MM.1S (cell line): ENCODE data around the gene TRIM3.

ENCODE experiments used
- DNase-seq: peaks from one replicate; pipeline ENCODE4 v3.0.0-alpha.2; 2015
- H2AFZ ChIP-seq: fragments of 300-600 bp; sonication (generic); 2 replicates; pipeline ENCODE4 v1.6.0; 2016; ENCODE audit warnings: antibody characterized with exemption, low read length
- H3F3A ChIP-seq: fragments of 300-600 bp; sonication (generic); 2 replicates; pipeline ENCODE4 v1.6.1; 2016; ENCODE audit warnings: mild to moderate bottlenecking, antibody characterized with exemption, low read length, moderate library complexity, mixed read lengths; ENCODE audit not compliant: insufficient read depth
- H3K27ac ChIP-seq: fragments of 300-600 bp; sonication (generic); 2 replicates; pipeline ENCODE4 v1.5.1; 2016; ENCODE audit warnings: mild to moderate bottlenecking, low read length
- H3K27me3 ChIP-seq: fragments of 300-600 bp; sonication (generic); replicated peaks from 2 replicates; pipeline ENCODE4 v1.6.0; 2016; ENCODE audit warnings: low read length; ENCODE audit not compliant: insufficient read depth
- H3K36me3 ChIP-seq: fragments of 300-600 bp; sonication (generic); replicated peaks from 2 replicates; pipeline ENCODE4 v1.6.1; 2016; ENCODE audit warnings: mild to moderate bottlenecking, low read length, mixed read lengths; ENCODE audit not compliant: insufficient read depth
- H3K4me1 ChIP-seq: fragments of 300-600 bp; sonication (generic); 2 replicates; pipeline ENCODE4 v1.6.1; 2016; ENCODE audit warnings: low read length, mixed read lengths
- H3K4me2 ChIP-seq: fragments of 300-600 bp; sonication (generic); 2 replicates; pipeline ENCODE4 v1.6.0; 2016; ENCODE audit warnings: low read depth, low read length
- H3K4me3 ChIP-seq: fragments of 300-600 bp; sonication (generic); 2 replicates; pipeline ENCODE4 v1.5.1; 2016; ENCODE audit warnings: low read length, mixed read lengths
- H3K79me2 ChIP-seq: fragments of 300-600 bp; sonication (generic); 2 replicates; pipeline ENCODE4 v1.6.1; 2016; ENCODE audit warnings: mixed run types, low read length, mixed read lengths
- H3K9ac ChIP-seq: fragments of 300-600 bp; sonication (generic); 2 replicates; pipeline ENCODE4 v1.6.1; 2016; ENCODE audit warnings: low read length, mixed read lengths
- H3K9me2 ChIP-seq: fragments of 300-600 bp; sonication (generic); replicated peaks from 2 replicates; pipeline ENCODE4 v1.6.1; 2016; ENCODE audit warnings: mild to moderate bottlenecking, low read length, mixed read lengths; ENCODE audit not compliant: insufficient read depth
- H3K9me3 ChIP-seq: fragments of 300-600 bp; sonication (generic); replicated peaks from 2 replicates; pipeline ENCODE4 v1.6.1; 2016; ENCODE audit warnings: mild to moderate bottlenecking, low read length, mixed read lengths; ENCODE audit not compliant: insufficient read depth
- H4K20me1 ChIP-seq: fragments of 300-600 bp; sonication (generic); 2 replicates; pipeline ENCODE4 v1.6.1; 2016; ENCODE audit warnings: mild to moderate bottlenecking, low read length, moderate library complexity, mixed read lengths; ENCODE audit not compliant: insufficient read depth
- EZH2 ChIP-seq: fragments of 300-600 bp; sonication (generic); optimal IDR thresholded peaks from 2 replicates; pipeline ENCODE3; 2017; ENCODE audit warnings: low read depth, mild to moderate bottlenecking, antibody characterized with exemption, low read length, mixed read lengths
- EZH2phosphoT487 ChIP-seq: fragments of 300-600 bp; sonication (generic); IDR thresholded peaks from 2 replicates; pipeline ENCODE4 v1.6.1; 2018; ENCODE audit warnings: antibody characterized with exemption, low read length
- TF ChIP-seq, protein P1 (sequence below): fragments of 300-600 bp; sonication (generic); IDR thresholded peaks from 2 replicates; pipeline ENCODE4 v1.5.1; 2016; ENCODE audit warnings: antibody characterized with exemption, low read length, mixed read lengths

Gene TRIM3

GRCh38 chr11:6403539-6403938 is 70.2 kb downstream of the TRIM3 start:
- H3K9me2 ChIP-seq: no peaks in the 10 kb centered on the region
- H3K4me2 ChIP-seq: no peak overlapping the region
- H3K27ac ChIP-seq: no peak overlapping the region
- peaks cover 9% of the 10 kb centered on the region for H3K4me1 ChIP-seq
- no peaks in the 10 kb centered on the region for H4K20me1 ChIP-seq
- TF ChIP-seq, protein P1, sequence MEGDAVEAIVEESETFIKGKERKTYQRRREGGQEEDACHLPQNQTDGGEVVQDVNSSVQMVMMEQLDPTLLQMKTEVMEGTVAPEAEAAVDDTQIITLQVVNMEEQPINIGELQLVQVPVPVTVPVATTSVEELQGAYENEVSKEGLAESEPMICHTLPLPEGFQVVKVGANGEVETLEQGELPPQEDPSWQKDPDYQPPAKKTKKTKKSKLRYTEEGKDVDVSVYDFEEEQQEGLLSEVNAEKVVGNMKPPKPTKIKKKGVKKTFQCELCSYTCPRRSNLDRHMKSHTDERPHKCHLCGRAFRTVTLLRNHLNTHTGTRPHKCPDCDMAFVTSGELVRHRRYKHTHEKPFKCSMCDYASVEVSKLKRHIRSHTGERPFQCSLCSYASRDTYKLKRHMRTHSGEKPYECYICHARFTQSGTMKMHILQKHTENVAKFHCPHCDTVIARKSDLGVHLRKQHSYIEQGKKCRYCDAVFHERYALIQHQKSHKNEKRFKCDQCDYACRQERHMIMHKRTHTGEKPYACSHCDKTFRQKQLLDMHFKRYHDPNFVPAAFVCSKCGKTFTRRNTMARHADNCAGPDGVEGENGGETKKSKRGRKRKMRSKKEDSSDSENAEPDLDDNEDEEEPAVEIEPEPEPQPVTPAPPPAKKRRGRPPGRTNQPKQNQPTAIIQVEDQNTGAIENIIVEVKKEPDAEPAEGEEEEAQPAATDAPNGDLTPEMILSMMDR: no peak
- no peak for TF ChIP-seq EZH2phosphoT487
- no peak for TF ChIP-seq EZH2
- no peaks in the 10 kb centered on the region for H3K9me3 ChIP-seq
- no peak overlapping the region for H2AFZ ChIP-seq
- no peaks in the 10 kb centered on the region for H3K79me2 ChIP-seq
- H3F3A ChIP-seq: no peaks in the 10 kb centered on the region
- no peaks in the 10 kb centered on the region for H3K36me3 ChIP-seq
- no peak overlapping the region for H3K4me3 ChIP-seq
- no peak for DNase-seq
- no peak overlapping the region for H3K9ac ChIP-seq
- H3K27me3 ChIP-seq: no peaks in the 10 kb centered on the region

DNA sequence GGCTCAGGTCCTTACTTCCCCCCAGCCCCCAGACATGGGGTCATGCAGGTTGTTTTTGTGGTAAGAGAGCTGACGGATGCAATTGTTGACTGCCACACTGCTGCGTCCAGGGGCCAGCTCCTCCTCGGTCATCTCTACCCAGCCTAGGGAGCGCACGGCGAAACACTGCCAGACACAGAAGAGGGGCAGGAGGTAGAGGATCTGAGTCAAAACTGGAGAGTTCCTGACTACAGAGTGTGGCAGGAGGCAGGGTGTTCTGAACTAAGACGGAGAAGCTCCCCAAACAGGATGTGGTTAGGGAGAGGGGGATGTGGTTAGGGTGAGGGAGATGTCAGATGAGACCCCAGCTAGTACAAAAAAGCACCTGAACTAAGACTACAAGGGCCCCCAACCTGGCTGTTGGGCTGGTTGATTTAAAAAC is 71.2 kb downstream of the TRIM3 start:
- no peak overlapping the region for H3K4me3 ChIP-seq
- no peaks in the 10 kb centered on the region for H3K36me3 ChIP-seq
- H3K27me3 ChIP-seq: no peaks in the 10 kb centered on the region
- TF ChIP-seq EZH2: no peak
- TF ChIP-seq EZH2phosphoT487: no peak
- TF ChIP-seq, protein P1: no peak
- H3K27ac ChIP-seq: no peak overlapping the region
- H3K79me2 ChIP-seq: no peaks in the 10 kb centered on the region
- H4K20me1 ChIP-seq: no peaks in the 10 kb centered on the region
- no peaks in the 10 kb centered on the region for H3F3A ChIP-seq
- H3K4me1 ChIP-seq: peaks cover 9% of the 10 kb centered on the region
- H3K9ac ChIP-seq: no peak overlapping the region
- peak overlapping the region; percentile 10; the same call in 1 of the 2 replicates for H3K4me2 ChIP-seq
- H2AFZ ChIP-seq: 0 out of 2 replicates have a peak overlapping the region, but pooled peaks have one; percentile 7
- no peaks in the 10 kb centered on the region for H3K9me3 ChIP-seq
- DNase-seq: peak; percentile 54
- no peaks in the 10 kb centered on the region for H3K9me2 ChIP-seq

GRCh38 chr11:6402061-6402470 is 71.7 kb downstream of the TRIM3 start:
- Histone ChIP-seq H3K4me1 (peaks cover 9% of the 10 kb centered on the region), H3K36me3 (no peaks in the 10 kb centered on the region), H3K9me3 (no peaks in the 10 kb centered on the region), H3F3A (no peaks in the 10 kb centered on the region), H2AFZ (no peak overlapping the region), H3K4me2 (no peak overlapping the region), H3K9me2 (no peaks in the 10 kb centered on the region), H4K20me1 (no peaks in the 10 kb centered on the region), H3K27me3 (no peaks in the 10 kb centered on the region), H3K79me2 (no peaks in the 10 kb centered on the region), H3K4me3 (no peak overlapping the region), H3K9ac (no peak overlapping the region), H3K27ac (no peak overlapping the region)
- DNase-seq: no peak
- TF ChIP-seq EZH2 (no peak), EZH2phosphoT487 (no peak)
- TF ChIP-seq, protein P1: no peak
